Natural killer cell (primary cell): Measurements from ENCODE around the gene SULT2A1. TPM values are rescaled to one million over a fixed set of nuclear protein-coding genes. Genes with fewer than 3 reads are reported as not detected.

ENCODE experiments used
- ATAC-seq, 3 donors: fragments of 150-1000 bp in 2 of 3; fragments of 200-7000 bp in 1 of 3; cut with Tn5 transposase; 1 replicate in 1 of 3; 2 replicates in 2 of 3; pipeline ENCODE4 v1.10.0; 2021; ENCODE audit warnings: mild to moderate bottlenecking in 2 of 3, moderate library complexity in 2 of 3
- DNase-seq, 2 donors: peaks; one replicate each; pipeline versions ENCODE4 v3.0.0 to v3.0.0-alpha.2; 2013 to 2021; ENCODE audit warnings: mixed read lengths in 1 of 2
- H3K27ac ChIP-seq: one replicate; pipeline ENCODE4 v1.5.1; 2013; ENCODE audit warnings: mild to moderate bottlenecking, low read length
- H3K27me3 ChIP-seq: one replicate; pipeline ENCODE4 v1.6.1; 2013; ENCODE audit warnings: low read length; ENCODE audit not compliant: control insufficient read depth, insufficient read depth
- H3K36me3 ChIP-seq: one replicate; pipeline ENCODE4 v1.6.1; 2013; ENCODE audit warnings: low read length; ENCODE audit not compliant: control insufficient read depth, insufficient read depth
- H3K4me1 ChIP-seq: one replicate; pipeline ENCODE4 v1.6.1; 2013; ENCODE audit warnings: low read length; ENCODE audit not compliant: control insufficient read depth, insufficient read depth
- H3K4me3 ChIP-seq: one replicate; pipeline ENCODE4 v1.5.1; 2013; ENCODE audit warnings: low read length
- H3K9me3 ChIP-seq: one replicate; pipeline ENCODE4 v1.6.1; 2013; ENCODE audit warnings: low read length; ENCODE audit not compliant: control insufficient read depth, insufficient read depth
- H3K27ac Mint-ChIP-seq, 2 donors: one replicate each; pipeline ENCODE4 v1.8.0; 2022; ENCODE audit warnings: mild to moderate bottlenecking in 2 of 2, mixed read lengths in 2 of 2, moderate library complexity in 1 of 2
- H3K27me3 Mint-ChIP-seq, 2 donors: one replicate each; pipeline ENCODE4 v1.8.0; 2022; ENCODE audit warnings: low read depth in 2 of 2, mixed read lengths in 2 of 2
- H3K36me3 Mint-ChIP-seq: one replicate; pipeline ENCODE4 v1.8.0; 2022; ENCODE audit warnings: mixed read lengths
- H3K4me1 Mint-ChIP-seq, 2 donors: one replicate each; pipeline ENCODE4 v1.8.0; 2022; ENCODE audit warnings: mixed read lengths in 2 of 2
- H3K4me3 Mint-ChIP-seq: one replicate; pipeline ENCODE4 v1.8.0; 2022; ENCODE audit warnings: mild to moderate bottlenecking, moderate library complexity, mixed read lengths
- H3K9me3 Mint-ChIP-seq, 2 donors: one replicate each; pipeline ENCODE4 v1.8.0; 2022; ENCODE audit warnings: mixed read lengths in 2 of 2
- WGBS: methylation state at CpG from one replicate; pipeline ENCODE4 v1.1.7; 2013; ENCODE audit warnings: missing lambda C conversion rate; ENCODE audit not compliant: insufficient coverage; 5-methylcytosine and 5-hydroxymethylcytosine counted together
- intact Hi-C: fragments of 100-400 bp; cut with micrococcal nuclease; formaldehyde crosslinking; loops from one replicate; pipeline ENCODE4 v1.14.2; 2022
- total RNA-seq, 4 donors: library from RNA; stranded (reverse); fragments of 120-200 nt in 1 of 4; gene quantifications; one replicate each; pipeline versions ENCODE4 v1.2.3 to v1.2.4, GENCODE V29; 2013 to 2022
- TF ChIP-seq, protein P1 (sequence below): fragments of 200-600 bp; IDR thresholded peaks from one replicate; pipeline ENCODE4 v1.8.0; 2022; ENCODE audit warnings: antibody characterized with exemption

The SULT2A1 gene
- total RNA-seq, 3 donors from 2014 or later (not counting 1 experiment from before 2014, with no cell fraction given), result not detected

DNA sequence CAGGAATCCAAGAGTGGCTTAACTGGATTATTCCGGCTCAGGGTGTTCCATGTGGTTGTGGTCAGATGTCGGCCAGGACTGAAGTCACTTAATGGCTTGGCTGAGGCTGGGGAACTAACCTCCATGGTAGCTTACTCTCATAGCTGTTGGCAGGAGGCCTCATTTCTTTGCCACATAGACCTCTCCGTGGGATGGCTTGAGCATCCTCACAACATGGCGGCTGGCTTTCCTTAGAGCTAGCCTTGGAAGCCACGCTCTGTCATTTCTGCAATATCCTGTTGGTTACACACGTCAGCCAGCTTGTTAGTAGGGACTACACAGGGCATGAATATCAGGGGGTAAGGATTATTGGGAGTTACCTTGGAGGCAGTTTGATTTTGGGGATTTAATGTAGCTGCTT is 59.3 kb downstream of the SULT2A1 start:
- intact Hi-C loops, result no loop called here
- H3K27ac Mint-ChIP-seq, result no peak overlapping the region
- H3K27me3 Mint-ChIP-seq, result peaks cover 7 to 13% of the 10 kb centered on the region in 2 donors
- 89% methylated on average over 6 of the region's 6 CpGs for WGBS
- H3K4me1 Mint-ChIP-seq, result no peaks in the 10 kb centered on the region
- Histone ChIP-seq H3K27ac (no peak overlapping the region), H3K27me3 (peaks cover 2% of the 10 kb centered on the region), H3K36me3 (no peaks in the 10 kb centered on the region), H3K4me1 (no peaks in the 10 kb centered on the region), H3K4me3 (no peak overlapping the region), H3K9me3 (no peaks in the 10 kb centered on the region)
- TF ChIP-seq, protein P1, sequence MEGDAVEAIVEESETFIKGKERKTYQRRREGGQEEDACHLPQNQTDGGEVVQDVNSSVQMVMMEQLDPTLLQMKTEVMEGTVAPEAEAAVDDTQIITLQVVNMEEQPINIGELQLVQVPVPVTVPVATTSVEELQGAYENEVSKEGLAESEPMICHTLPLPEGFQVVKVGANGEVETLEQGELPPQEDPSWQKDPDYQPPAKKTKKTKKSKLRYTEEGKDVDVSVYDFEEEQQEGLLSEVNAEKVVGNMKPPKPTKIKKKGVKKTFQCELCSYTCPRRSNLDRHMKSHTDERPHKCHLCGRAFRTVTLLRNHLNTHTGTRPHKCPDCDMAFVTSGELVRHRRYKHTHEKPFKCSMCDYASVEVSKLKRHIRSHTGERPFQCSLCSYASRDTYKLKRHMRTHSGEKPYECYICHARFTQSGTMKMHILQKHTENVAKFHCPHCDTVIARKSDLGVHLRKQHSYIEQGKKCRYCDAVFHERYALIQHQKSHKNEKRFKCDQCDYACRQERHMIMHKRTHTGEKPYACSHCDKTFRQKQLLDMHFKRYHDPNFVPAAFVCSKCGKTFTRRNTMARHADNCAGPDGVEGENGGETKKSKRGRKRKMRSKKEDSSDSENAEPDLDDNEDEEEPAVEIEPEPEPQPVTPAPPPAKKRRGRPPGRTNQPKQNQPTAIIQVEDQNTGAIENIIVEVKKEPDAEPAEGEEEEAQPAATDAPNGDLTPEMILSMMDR, result no peak
- no peak overlapping the region for H3K4me3 Mint-ChIP-seq
- DNase-seq, result no peak
- ATAC-seq, result no peak
- no peaks in the 10 kb centered on the region for H3K9me3 Mint-ChIP-seq
- H3K36me3 Mint-ChIP-seq, result no peaks in the 10 kb centered on the region

DNA sequence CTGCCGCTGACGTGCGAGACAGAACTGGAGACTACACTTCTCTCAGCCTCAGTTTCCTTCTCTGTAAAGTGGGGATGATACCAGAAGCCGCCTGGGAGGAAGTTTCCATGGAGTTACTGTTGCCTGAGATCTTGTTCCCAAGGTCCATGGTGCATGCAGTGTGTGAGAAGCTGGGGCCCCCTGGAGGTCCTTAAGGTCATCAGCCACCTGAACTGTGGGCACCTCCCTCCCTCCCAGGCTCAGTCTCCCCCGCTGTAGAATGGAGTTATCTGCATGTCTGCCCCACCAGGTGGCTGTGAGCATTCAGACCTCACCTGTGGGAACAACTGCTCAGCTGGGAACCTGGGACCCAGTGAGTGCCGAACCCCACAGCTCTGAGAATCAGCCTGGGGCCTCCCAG is 61.7 kb downstream of the SULT2A1 start:
- no peak for ATAC-seq
- H3K4me1 Mint-ChIP-seq, result no peaks in the 10 kb centered on the region
- no peaks in the 10 kb centered on the region for H3K9me3 Mint-ChIP-seq
- peaks cover 19 to 34% of the 10 kb centered on the region in 2 donors for H3K27me3 Mint-ChIP-seq
- TF ChIP-seq, protein P1, result no peak
- H3K36me3 Mint-ChIP-seq, result no peaks in the 10 kb centered on the region
- Histone ChIP-seq H3K9me3 (no peaks in the 10 kb centered on the region), H3K4me3 (no peak overlapping the region), H3K27me3 (peaks cover 8% of the 10 kb centered on the region), H3K4me1 (no peaks in the 10 kb centered on the region), H3K36me3 (no peaks in the 10 kb centered on the region), H3K27ac (no peak overlapping the region)
- intact Hi-C loops, result no loop called here
- H3K4me3 Mint-ChIP-seq, result no peak overlapping the region
- 85% methylated on average over 6 of the region's 6 CpGs for WGBS
- H3K27ac Mint-ChIP-seq, result no peak overlapping the region
- DNase-seq, result no peak

DNA sequence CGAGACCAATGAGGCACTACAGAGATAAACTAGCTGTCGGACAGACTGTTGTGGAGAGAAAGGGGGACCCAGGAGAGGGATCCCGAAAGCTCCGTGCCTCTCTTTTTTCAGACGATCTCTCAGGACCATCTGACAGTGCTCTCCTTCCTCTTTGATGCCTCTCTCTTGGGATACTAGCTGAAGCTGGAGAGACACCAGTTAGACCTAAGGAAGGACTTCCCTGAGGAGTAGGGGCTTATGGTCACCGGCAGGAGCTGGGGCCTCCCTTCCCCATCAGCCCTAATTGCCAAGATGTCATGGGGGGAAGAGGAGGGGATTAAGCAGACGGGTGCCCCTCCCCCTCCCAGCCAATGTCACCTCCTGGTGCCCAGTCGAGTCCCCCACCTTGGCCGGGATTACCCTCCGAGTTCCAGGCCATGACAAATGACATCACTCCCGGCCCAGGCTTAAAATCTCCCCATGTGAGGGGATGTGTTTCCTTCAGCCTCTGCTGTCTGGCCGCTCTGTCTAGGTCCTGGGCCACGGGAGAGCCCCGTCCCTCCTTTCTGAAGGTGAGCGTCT is 64.6 kb downstream of the SULT2A1 start, which contains the start of gene CRX:
Gene CRX, plus strand, starts transcription at position 478 of the 561 bp plus-strand sequence. CDS start 12,507 bp downstream, outside the sequence.
- H3K27ac Mint-ChIP-seq, result no peak within 1 kb of the TSS
- no peaks in the 10 kb centered on the region for H3K9me3 ChIP-seq
- no peak for DNase-seq
- peaks cover 6% of the 10 kb centered on the region for H3K27me3 ChIP-seq
- peaks cover 20 to 26% of the 10 kb centered on the region in 2 donors for H3K27me3 Mint-ChIP-seq
- ATAC-seq, result no peak
- no peak within 1 kb of the TSS for H3K4me3 ChIP-seq
- H3K4me1 Mint-ChIP-seq, result no peaks in the 10 kb centered on the region
- no peak within 1 kb of the TSS for H3K27ac ChIP-seq
- H3K9me3 Mint-ChIP-seq, result no peaks in the 10 kb centered on the region
- H3K4me3 Mint-ChIP-seq, result no peak within 1 kb of the TSS
- H3K36me3 Mint-ChIP-seq, result no peaks in the 10 kb centered on the region
- no peaks in the 10 kb centered on the region for H3K36me3 ChIP-seq
- TF ChIP-seq, protein P1, result no peak
- intact Hi-C loops, result no loop called here
- no peaks in the 10 kb centered on the region for H3K4me1 ChIP-seq
- 54% methylated on average over 13 of the region's 15 CpGs for WGBS

Other genes starting within 250 kb of the SULT2A1 start
- under 1 TPM; 0.09 to 0.40 (median 0.12) TPM for gene EHD2, start 172.9 kb downstream of the SULT2A1 start, total RNA-seq
- gene NOP53, start 140.8 kb downstream of the SULT2A1 start, total RNA-seq, result 100 to 1,000 TPM; 416 to 445 (median 428) TPM
- 100 to 1,000 TPM in 1 of 3 donors, 10 to 100 TPM in 2; 90.5 to 104 (median 97.2) TPM for gene SELENOW, start 107.6 kb downstream of the SULT2A1 start, total RNA-seq
- gene TPRX1, start 81.8 kb downstream of the SULT2A1 start, total RNA-seq, result not detected
- not detected for gene CRX, start 64.4 kb downstream of the SULT2A1 start, total RNA-seq
- gene TPRX2, start 27.1 kb downstream of the SULT2A1 start, total RNA-seq, result not detected
- not detected for gene BSPH1, start 105.9 kb upstream of the SULT2A1 start, total RNA-seq
- not detected for gene ELSPBP1, start 108.3 kb upstream of the SULT2A1 start, total RNA-seq
- gene CABP5, start 157.8 kb upstream of the SULT2A1 start, total RNA-seq, result under 1 TPM in 2 of 3 donors, not detected in 1; 0.38 to 0.96 TPM
- 1 to 10 TPM in 2 of 3 donors, under 1 TPM in 1; 0.86 to 5.1 (median 4.6) TPM for gene PLA2G4C, start 224.5 kb upstream of the SULT2A1 start, total RNA-seq